ENCODE results near the gene RSAD2.

RSAD2 gene

GRCh38 chr2:6877402-6878304 lies at the start of gene RSAD2:
RSAD2 (plus strand) TSS chr2:6877777; CDS start chr2:6877801, 24 bp downstream.
- H3K79me2 ChIP-seq (ENCODE audit: low read length) = no peaks in the 10 kb centered on the region
- peak within 1 kb of the TSS; percentile 84 for H3K4me2 ChIP-seq (ENCODE audit: low read depth, low read length)
- H3K4me3 ChIP-seq (ENCODE audit: low read length) = peak within 1 kb of the TSS; percentile 25
- H3K36me3 ChIP-seq (replicated peaks; ENCODE audit: insufficient read depth, low read length) = no peaks in the 10 kb centered on the region
- H2AFZ ChIP-seq (ENCODE audit: low read length) = no peak within 1 kb of the TSS
- no peaks in the 10 kb centered on the region for H3K9me2 ChIP-seq (replicated peaks; ENCODE audit: insufficient read depth, low read length)
- no peaks in the 10 kb centered on the region for H3K9me3 ChIP-seq (replicated peaks; ENCODE audit: insufficient read depth, low read length)
- H3K4me1 ChIP-seq (ENCODE audit: low read length) = peaks cover 17% of the 10 kb centered on the region
- no peaks in the 10 kb centered on the region for H4K20me1 ChIP-seq (ENCODE audit: insufficient read depth, low read length)
- peaks cover 8% of the 10 kb centered on the region for H3F3A ChIP-seq (ENCODE audit: insufficient read depth, low read length)
- no peak within 1 kb of the TSS for H3K9ac ChIP-seq (ENCODE audit: low read length)
- no peaks in the 10 kb centered on the region for H3K27me3 ChIP-seq (replicated peaks; ENCODE audit: insufficient read depth, low read length)
- no peak within 1 kb of the TSS for H3K27ac ChIP-seq (ENCODE audit: low read length)
- DNase-seq = peak; percentile 79
- TF ChIP-seq EZH2phosphoT487 (IDR thresholded peaks at IDR 0.05; ENCODE audit: low read length) = no peak
- no peak for TF ChIP-seq EZH2 (optimal IDR thresholded peaks at IDR 0.05; ENCODE audit: low read depth, low read length)
- TF ChIP-seq CTCF (IDR thresholded peaks at IDR 0.05; ENCODE audit: low read length) = no peak

GRCh38 chr2:6828299-6828584 lies 49.3 kb upstream of the RSAD2 start:
- Histone ChIP-seq H3K9me3 (replicated peaks; ENCODE audit: insufficient read depth, low read length) (no peaks in the 10 kb centered on the region), H3K79me2 (ENCODE audit: low read length) (no peaks in the 10 kb centered on the region), H3K4me2 (ENCODE audit: low read depth, low read length) (no peak overlapping the region), H2AFZ (ENCODE audit: low read length) (no peak overlapping the region), H3K27ac (ENCODE audit: low read length) (no peak overlapping the region), H3K9ac (ENCODE audit: low read length) (no peak overlapping the region), H3F3A (ENCODE audit: insufficient read depth, low read length) (no peaks in the 10 kb centered on the region), H3K36me3 (replicated peaks; ENCODE audit: insufficient read depth, low read length) (no peaks in the 10 kb centered on the region), H4K20me1 (ENCODE audit: insufficient read depth, low read length) (no peaks in the 10 kb centered on the region), H3K9me2 (replicated peaks; ENCODE audit: insufficient read depth, low read length) (no peaks in the 10 kb centered on the region), H3K27me3 (replicated peaks; ENCODE audit: insufficient read depth, low read length) (no peaks in the 10 kb centered on the region), H3K4me1 (ENCODE audit: low read length) (no peaks in the 10 kb centered on the region), H3K4me3 (ENCODE audit: low read length) (no peak overlapping the region)
- DNase-seq = peak; percentile 29
- peak; percentile 46 for TF ChIP-seq CTCF (IDR thresholded peaks at IDR 0.05; ENCODE audit: low read length)
- no peak for TF ChIP-seq EZH2phosphoT487 (IDR thresholded peaks at IDR 0.05; ENCODE audit: low read length)

- no peaks in the 10 kb centered on the region for H3K4me1 ChIP-seq (ENCODE audit: low read length)
- no peaks in the 10 kb centered on the region for H4K20me1 ChIP-seq (ENCODE audit: insufficient read depth, low read length)
- no peaks in the 10 kb centered on the region for H3F3A ChIP-seq (ENCODE audit: insufficient read depth, low read length)
- TF ChIP-seq EZH2phosphoT487 (IDR thresholded peaks at IDR 0.05; ENCODE audit: low read length) = no peak
- no peak for TF ChIP-seq CTCF (IDR thresholded peaks at IDR 0.05; ENCODE audit: low read length)
- TF ChIP-seq EZH2 (optimal IDR thresholded peaks at IDR 0.05; ENCODE audit: low read depth, low read length) = no peak
- H3K27me3 ChIP-seq (replicated peaks; ENCODE audit: insufficient read depth, low read length) = no peaks in the 10 kb centered on the region
- no peak overlapping the region for H3K27ac ChIP-seq (ENCODE audit: low read length)
- H3K9me2 ChIP-seq (replicated peaks; ENCODE audit: insufficient read depth, low read length) = no peaks in the 10 kb centered on the region
- H3K36me3 ChIP-seq (replicated peaks; ENCODE audit: insufficient read depth, low read length) = no peaks in the 10 kb centered on the region
- no peaks in the 10 kb centered on the region for H3K79me2 ChIP-seq (ENCODE audit: low read length)
- no peak for DNase-seq
- no peak overlapping the region for H3K4me3 ChIP-seq (ENCODE audit: low read length)
- no peak overlapping the region for H3K4me2 ChIP-seq (ENCODE audit: low read depth, low read length)
- H3K9me3 ChIP-seq (replicated peaks; ENCODE audit: insufficient read depth, low read length) = no peaks in the 10 kb centered on the region
- H2AFZ ChIP-seq (ENCODE audit: low read length) = no peak overlapping the region
- no peak overlapping the region for H3K9ac ChIP-seq (ENCODE audit: low read length)
These were observed 46.3 kb upstream of the RSAD2 start for GRCh38 chr2:6831229-6831628.

All from MM.1S (cell line).